Activated CD8-positive, alpha-beta T cell treated with anti-CD3 and anti-CD28 coated beads, Interleukin-2, amount 10 ng/mL, durations not matched to agents 7 days and 5 days (primary cell): ENCODE measurements around the gene CD40. TPM values are rescaled to one million over a fixed set of nuclear protein-coding genes. Genes with fewer than 3 reads are reported as not detected.

ENCODE experiments used
- ATAC-seq: fragments of 150-1000 bp; cut with Tn5 transposase; one replicate; pipeline ENCODE4 v1.10.0; 2021; ENCODE audit warnings: moderate library complexity
- CTCF ChIA-PET: fragments of 350-600 bp; sonication (Branson Sonifier 250); formaldehyde crosslinking; loops from one replicate; lab custom pipeline; 2021; ENCODE audit warnings: antibody characterized with exemption; lab: Charles Lee
- POLR2A ChIA-PET: fragments of 350-600 bp; sonication (Branson Sonifier 250); formaldehyde crosslinking; loops from one replicate; lab custom pipeline; 2021; ENCODE audit warnings: antibody characterized with exemption; lab: Charles Lee
- DNase-seq: peaks from one replicate; pipeline ENCODE4 v3.0.0-alpha.2; 2020
- H3K27ac Mint-ChIP-seq: one replicate; pipeline ENCODE4 v1.8.0; 2021; ENCODE audit warnings: mild to moderate bottlenecking, mixed read lengths
- H3K27me3 Mint-ChIP-seq: one replicate; pipeline ENCODE4 v1.8.0; 2021; ENCODE audit warnings: low read depth, mixed read lengths
- H3K36me3 Mint-ChIP-seq: one replicate; pipeline ENCODE4 v1.8.0; 2021; ENCODE audit warnings: low read depth, mixed read lengths
- H3K4me1 Mint-ChIP-seq: one replicate; pipeline ENCODE4 v1.8.0; 2021; ENCODE audit warnings: low read depth, mixed read lengths
- H3K4me3 Mint-ChIP-seq: one replicate; pipeline ENCODE4 v1.8.0; 2021; ENCODE audit warnings: mild to moderate bottlenecking, mixed read lengths
- H3K9me3 Mint-ChIP-seq: one replicate; pipeline ENCODE4 v1.8.0; 2022; ENCODE audit warnings: mixed read lengths; ENCODE audit not compliant: insufficient read depth
- total RNA-seq, 2 experiments: library from RNA; stranded (reverse); gene quantifications; one replicate each; pipeline ENCODE4 v1.2.3, GENCODE V29; 2021

CD40 gene
- total RNA-seq, 2 experiments from 2014 or later = 0.94 to 1.0 TPM

DNA sequence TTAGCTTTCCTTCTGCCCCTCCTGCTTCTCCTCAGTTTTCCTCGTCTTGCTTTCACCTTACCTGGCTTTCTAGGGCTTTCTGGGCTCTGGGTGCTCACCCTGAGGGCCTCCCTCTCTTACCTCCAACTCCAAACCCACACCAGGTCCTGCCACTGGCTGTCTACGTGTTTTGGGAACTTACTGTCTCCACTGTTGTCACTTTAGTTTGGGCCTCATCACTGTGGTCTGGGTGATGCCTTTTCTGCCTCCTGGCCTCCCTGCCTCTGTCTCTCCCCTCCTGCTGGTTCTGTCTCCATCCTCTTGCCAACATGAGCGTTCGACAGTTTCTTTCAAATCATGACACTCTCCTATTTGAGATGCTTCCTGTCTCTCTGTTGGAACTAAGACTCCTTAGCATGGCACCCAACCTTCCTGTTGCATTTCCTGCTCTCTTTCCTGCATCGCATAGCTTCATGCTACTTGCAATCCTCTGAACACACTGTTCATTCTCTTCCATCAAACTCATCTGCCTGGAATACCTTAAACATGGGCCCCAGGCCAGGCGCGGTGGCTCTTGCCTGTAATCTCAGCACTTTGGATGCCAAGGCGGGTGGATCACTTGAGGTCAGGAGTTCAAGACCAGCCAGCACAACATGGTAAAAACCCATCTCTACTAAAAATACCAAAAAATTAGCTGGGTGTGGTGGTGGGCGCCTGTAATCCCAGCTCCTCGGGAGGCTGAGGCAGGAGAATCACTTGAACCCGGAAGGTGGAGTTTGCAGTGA lies 5.5 kb downstream of the CD40 start:
- Mint-ChIP-seq H3K36me3 (no peaks in the 10 kb centered on the region), H3K27ac (no peak overlapping the region), H3K4me1 (peaks cover 5% of the 10 kb centered on the region), H3K27me3 (peaks cover 6% of the 10 kb centered on the region), H3K9me3 (no peaks in the 10 kb centered on the region), H3K4me3 (no peak overlapping the region)
- ChIA-PET POLR2A (interaction anchor here (0.7 kb wide), 1 partner anchor 307 kb away, joined by 3 read pairs; no protein-coding TSS in a partner anchor), CTCF (no interaction called here)
- ATAC-seq = no peak
- DNase-seq = no peak

DNA sequence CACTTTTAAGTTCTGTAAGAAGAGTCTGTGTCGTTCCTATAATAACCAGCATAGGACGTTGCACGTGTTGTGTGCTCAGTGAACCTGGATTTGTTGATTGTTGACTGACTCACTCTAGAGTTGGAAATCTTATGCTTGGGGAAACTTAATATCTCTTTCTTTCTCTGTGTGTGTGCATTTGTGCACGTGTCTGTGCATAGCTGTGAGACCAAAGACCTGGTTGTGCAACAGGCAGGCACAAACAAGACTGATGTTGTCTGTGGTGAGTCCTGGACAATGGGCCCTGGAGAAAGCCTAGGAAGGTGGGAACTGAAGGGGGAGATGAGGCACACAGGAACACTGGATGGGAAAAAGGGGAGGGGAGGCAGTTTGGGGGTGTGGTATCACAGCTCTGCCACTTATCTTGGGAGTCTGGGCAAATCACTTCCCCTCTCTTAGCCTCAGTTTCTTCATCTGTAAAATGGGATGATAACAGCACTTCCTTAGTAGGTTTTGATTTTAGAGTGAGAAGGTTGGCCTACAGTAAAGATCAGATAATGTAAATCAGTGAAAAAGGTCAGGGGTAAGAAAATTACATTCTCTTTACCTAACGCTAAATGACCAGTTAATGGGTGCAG lies 8.4 kb downstream of the CD40 start:
- no peak for DNase-seq

DNA sequence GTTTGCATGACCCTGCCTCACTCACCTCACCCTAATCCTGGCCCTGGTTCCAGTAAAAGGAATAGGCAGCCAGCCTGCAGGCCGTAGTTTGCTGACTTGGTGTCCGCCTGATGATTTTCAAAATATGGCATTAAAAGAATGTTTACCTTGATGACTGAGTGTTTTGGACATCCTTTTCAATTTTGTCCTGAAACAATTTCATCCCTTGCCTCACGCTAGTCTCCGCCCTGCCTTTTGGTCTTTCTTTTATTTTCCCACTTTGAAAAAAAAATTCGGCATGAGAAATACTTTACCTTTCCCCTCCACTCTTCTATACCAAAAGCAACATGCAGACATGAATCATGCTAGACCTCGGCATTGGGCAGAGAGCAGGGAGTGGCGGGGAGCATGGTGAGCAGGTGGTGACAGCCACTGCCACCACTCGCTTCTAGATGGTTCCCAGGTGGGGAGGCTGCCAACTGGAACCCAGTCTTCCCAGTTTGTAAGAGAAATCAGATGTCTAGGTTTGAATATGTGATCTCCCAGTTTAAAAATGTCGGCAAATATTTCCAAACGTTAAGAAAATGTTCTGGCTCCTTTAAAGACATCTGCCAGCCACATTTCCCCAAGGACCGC lies 9.4 kb downstream of the CD40 start:
- ChIA-PET POLR2A (no interaction called here), CTCF (interaction anchor here (1.4 to 1.5 kb wide), 2 partner anchors 48 to 105 kb away, joined by 5 read pairs; no protein-coding TSS in a partner anchor)
- no peaks in the 10 kb centered on the region for H3K36me3 Mint-ChIP-seq
- H3K27ac Mint-ChIP-seq = no peak overlapping the region
- ATAC-seq = no peak
- no peak overlapping the region for H3K4me3 Mint-ChIP-seq
- H3K27me3 Mint-ChIP-seq = peaks cover 13% of the 10 kb centered on the region
- no peaks in the 10 kb centered on the region for H3K9me3 Mint-ChIP-seq
- no peak for DNase-seq
- no peaks in the 10 kb centered on the region for H3K4me1 Mint-ChIP-seq

More for the DNA sequence above, 8.4 kb downstream of the CD40 start:
- ATAC-seq = no peak
- no peaks in the 10 kb centered on the region for H3K4me1 Mint-ChIP-seq
- H3K9me3 Mint-ChIP-seq = no peaks in the 10 kb centered on the region
- H3K4me3 Mint-ChIP-seq = no peak overlapping the region
- peaks cover 8% of the 10 kb centered on the region for H3K27me3 Mint-ChIP-seq
- ChIA-PET CTCF (no interaction called here), POLR2A (no interaction called here)
- no peaks in the 10 kb centered on the region for H3K36me3 Mint-ChIP-seq
- H3K27ac Mint-ChIP-seq = no peak overlapping the region

DNA sequence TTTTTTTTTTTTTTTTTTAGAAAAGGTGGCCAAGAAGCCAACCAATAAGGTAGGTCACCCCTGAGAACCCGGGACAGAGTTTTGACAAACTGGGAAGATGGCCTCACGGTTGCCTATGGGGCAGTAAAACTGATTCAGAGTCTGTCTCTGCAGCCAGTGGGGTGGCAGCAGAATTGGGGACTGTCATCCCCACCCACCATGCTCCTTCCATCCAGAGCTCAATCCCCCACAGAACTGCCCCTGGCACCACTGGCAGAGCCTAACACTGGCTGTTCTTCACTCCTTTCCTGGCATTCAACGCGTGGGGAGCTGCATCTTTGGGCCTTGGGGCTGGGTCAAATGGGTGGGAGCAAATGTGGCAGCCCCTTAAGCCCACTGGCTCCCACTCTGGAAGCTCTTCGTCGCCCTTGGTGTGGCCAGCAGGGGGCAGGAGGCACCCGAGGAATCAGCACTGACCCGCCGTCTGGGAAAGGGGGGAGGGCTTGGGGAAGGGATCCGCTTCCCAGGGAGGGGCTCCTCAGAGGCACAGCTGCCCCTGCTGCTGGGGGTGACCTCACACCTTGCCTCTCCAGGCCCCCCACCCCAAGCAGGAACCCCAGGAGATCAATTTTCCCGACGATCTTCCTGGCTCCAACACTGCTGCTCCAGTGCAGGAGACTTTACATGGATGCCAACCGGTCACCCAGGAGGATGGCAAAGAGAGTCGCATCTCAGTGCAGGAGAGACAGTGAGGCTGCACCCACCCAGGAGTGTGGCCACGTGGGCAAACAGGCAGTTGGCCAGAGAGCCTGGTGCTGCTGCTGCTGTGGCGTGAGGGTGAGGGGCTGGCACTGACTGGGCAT lies 10.4 kb downstream of the CD40 start:
- no peak overlapping the region for H3K4me3 Mint-ChIP-seq
- no peaks in the 10 kb centered on the region for H3K9me3 Mint-ChIP-seq
- POLR2A ChIA-PET = interaction anchor here (0.7 kb wide), 1 partner anchor 202 kb away, joined by 3 read pairs; no protein-coding TSS in a partner anchor
- H3K27me3 Mint-ChIP-seq = peaks cover 14% of the 10 kb centered on the region
- CTCF ChIA-PET = interaction anchor here (0.6 to 1.5 kb wide), 5 partner anchors 9 to 106 kb away, joined by 3 to 5 read pairs (median 4); no protein-coding TSS in a partner anchor
- H3K27ac Mint-ChIP-seq = no peak overlapping the region
- H3K36me3 Mint-ChIP-seq = no peaks in the 10 kb centered on the region
- no peaks in the 10 kb centered on the region for H3K4me1 Mint-ChIP-seq
- ATAC-seq = no peak
- DNase-seq = no peak

DNA sequence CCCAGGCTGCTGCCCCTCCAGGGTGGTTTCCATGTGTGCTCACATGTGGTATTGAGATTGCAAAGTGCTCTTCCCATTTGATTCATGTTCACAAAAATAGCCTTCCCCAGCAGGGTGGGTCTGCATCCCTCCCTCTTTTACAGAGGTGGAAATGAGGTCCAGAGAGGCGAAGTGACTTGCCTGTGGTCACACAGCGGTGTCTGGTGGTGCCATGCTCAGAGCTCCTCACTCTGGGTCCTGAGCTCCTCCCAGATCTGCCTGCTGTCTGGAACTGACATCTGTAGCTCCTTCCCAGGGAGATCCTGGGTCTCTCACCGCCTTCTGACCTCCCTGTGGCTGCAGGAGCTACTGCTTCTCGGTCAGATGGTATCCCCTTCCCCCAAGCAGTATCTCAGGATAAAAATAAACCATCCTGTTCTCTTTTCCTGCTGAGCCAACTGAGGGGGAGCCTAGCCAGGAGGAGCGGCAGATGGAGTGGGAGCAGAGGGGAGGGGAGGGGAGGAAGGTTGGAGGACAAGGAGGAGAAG lies 11.9 kb downstream of the CD40 start:
- H3K27me3 Mint-ChIP-seq = peaks cover 17% of the 10 kb centered on the region
- H3K27ac Mint-ChIP-seq = no peak overlapping the region
- ChIA-PET CTCF (interaction anchor here (1.0 to 1.5 kb wide), 3 partner anchors 9 to 45 kb away, joined by 3 to 4 read pairs (median 3); no protein-coding TSS in a partner anchor), POLR2A (no interaction called here)
- H3K9me3 Mint-ChIP-seq = no peaks in the 10 kb centered on the region
- no peaks in the 10 kb centered on the region for H3K36me3 Mint-ChIP-seq
- H3K4me3 Mint-ChIP-seq = no peak overlapping the region
- H3K4me1 Mint-ChIP-seq = no peaks in the 10 kb centered on the region
- DNase-seq = no peak
- no peak for ATAC-seq

DNA sequence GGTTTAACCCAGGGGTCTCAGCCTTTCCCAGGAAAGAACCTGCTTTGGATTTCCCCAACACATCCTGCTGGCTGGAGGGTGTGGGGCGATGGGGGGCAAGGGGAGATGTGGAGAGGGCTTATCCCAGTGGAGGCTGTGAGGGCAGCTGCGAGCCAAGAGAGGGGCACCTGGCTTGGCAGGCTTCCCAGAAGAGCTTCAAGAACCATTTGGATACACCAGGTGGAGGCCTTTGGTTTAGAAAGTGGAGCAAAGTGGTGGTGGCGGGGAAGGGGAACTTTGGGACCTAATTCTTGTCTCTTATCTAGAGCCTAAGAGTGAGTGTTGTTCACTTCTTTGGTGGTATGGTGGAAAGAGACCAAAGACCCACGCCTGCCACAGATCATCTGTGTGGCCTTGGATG lies 12.4 kb downstream of the CD40 start:
- ATAC-seq (no peak), DNase-seq (no peak)
- Mint-ChIP-seq H3K27ac (no peak overlapping the region), H3K36me3 (no peaks in the 10 kb centered on the region), H3K4me3 (no peak overlapping the region), H3K27me3 (peaks cover 17% of the 10 kb centered on the region), H3K9me3 (no peaks in the 10 kb centered on the region), H3K4me1 (no peaks in the 10 kb centered on the region)
- CTCF ChIA-PET = interaction anchor here (1.5 to 4.8 kb wide), 2 partner anchors 44 to 45 kb away, joined by 3 to 22 read pairs; no protein-coding TSS in a partner anchor
- POLR2A ChIA-PET = no interaction called here

DNA sequence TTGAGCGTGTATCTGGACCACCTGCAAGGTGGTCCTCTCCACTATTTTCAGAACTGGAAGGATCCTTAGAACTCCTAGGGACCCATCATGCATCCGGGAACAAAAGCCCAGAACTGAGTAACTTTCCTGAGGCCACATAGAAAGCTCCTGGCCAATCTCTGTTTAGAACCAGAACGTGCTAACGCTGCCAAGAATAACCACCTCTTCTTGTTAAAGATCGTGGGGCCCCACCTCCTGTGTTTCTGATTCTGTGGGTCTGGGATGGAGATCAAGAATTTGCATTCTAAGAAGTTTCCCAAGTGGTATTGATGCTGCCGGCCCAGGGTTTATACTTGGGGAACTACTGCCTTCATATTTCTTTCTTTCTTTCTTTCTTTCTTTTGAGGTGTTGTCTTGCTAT lies 13.3 kb downstream of the CD40 start:
- CTCF ChIA-PET = interaction anchor here (1.1 to 4.8 kb wide), 8 partner anchors 13 to 307 kb away, joined by 3 to 22 read pairs (median 4); partner anchors contain the start of gene CD40
- POLR2A ChIA-PET = no interaction called here
- no peaks in the 10 kb centered on the region for H3K9me3 Mint-ChIP-seq
- DNase-seq (no peak), ATAC-seq (no peak)
- H3K4me1 Mint-ChIP-seq = no peaks in the 10 kb centered on the region
- H3K4me3 Mint-ChIP-seq = no peak overlapping the region
- no peak overlapping the region for H3K27ac Mint-ChIP-seq
- H3K36me3 Mint-ChIP-seq = no peaks in the 10 kb centered on the region
- H3K27me3 Mint-ChIP-seq = peaks cover 20% of the 10 kb centered on the region

DNA sequence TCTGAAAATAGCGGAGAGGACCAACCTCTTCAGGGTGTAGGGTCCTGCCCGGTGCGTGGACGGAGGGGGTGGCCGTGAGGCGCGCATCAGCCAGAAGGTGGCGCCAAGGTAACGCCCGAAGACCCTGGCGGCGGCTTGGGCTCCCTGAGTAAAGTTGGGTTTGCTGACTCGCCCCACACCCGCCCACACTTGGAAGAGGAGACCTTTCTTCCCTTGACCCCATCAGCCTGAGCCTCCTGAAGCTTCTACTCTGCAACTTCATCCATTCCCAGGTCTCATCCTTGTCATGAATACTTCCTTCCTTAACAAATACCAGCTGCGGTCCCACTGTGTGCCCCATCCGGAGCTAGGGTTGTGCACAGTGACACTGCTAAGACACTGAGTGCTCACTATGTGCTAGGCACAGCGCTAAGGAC lies 14.6 kb downstream of the CD40 start:
- no peak overlapping the region for H3K27ac Mint-ChIP-seq
- DNase-seq = peak; percentile 69
- H3K9me3 Mint-ChIP-seq = no peaks in the 10 kb centered on the region
- H3K27me3 Mint-ChIP-seq = peaks cover 20% of the 10 kb centered on the region
- ATAC-seq = peak; percentile 91
- POLR2A ChIA-PET = no interaction called here
- CTCF ChIA-PET = interaction anchor here (0.6 to 4.8 kb wide), 15 partner anchors 14 to 310 kb away, joined by 3 to 22 read pairs (median 4); partner anchors contain the start of gene CD40
- no peaks in the 10 kb centered on the region for H3K36me3 Mint-ChIP-seq
- no peak overlapping the region for H3K4me3 Mint-ChIP-seq
- H3K4me1 Mint-ChIP-seq = no peaks in the 10 kb centered on the region

DNA sequence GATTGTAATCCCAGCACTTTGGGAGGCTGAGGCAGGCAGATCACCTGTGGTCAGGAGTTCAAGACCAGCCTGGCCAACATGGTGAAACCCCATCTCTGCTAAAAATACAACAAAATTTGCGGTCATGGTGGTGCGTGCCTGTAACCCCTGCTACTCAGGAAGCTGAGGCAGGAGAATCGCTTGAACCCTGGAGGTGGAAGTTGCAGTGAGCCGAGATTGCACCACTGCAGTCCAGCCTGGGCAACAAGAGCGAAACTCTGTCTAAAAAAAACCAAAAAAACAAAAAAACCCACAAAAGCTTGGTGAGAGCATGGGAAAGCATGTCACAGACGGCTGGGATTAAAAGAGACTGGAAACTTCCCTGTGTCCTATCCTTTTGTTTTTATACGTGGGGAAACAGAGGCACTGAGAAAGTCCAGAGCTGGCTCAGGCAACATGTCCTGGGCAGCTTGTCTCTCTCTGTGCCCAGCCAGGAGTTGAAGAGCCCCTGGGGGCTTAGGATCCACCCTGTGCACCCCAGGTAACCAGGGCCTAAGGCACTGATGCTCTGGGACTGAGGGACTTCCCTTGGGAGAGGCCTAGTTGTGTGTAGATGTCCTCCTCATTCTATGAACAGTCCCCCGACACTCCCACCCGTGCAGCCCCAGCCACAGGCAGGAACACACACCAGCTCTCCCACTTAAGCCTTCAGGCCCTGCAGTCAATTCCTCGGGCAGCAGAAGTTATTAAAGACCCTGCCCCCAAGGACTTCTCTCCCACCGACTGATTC lies 16.0 kb downstream of the CD40 start:
- ChIA-PET CTCF (interaction anchor here (1.3 to 4.8 kb wide), 2 partner anchors 27 to 40 kb away, joined by 3 to 22 read pairs; no protein-coding TSS in a partner anchor), POLR2A (no interaction called here)
- H3K27me3 Mint-ChIP-seq = peaks cover 20% of the 10 kb centered on the region
- H3K27ac Mint-ChIP-seq = no peak overlapping the region
- no peaks in the 10 kb centered on the region for H3K4me1 Mint-ChIP-seq
- ATAC-seq (no peak), DNase-seq (no peak)
- no peak overlapping the region for H3K4me3 Mint-ChIP-seq
- H3K36me3 Mint-ChIP-seq = no peaks in the 10 kb centered on the region
- H3K9me3 Mint-ChIP-seq = no peaks in the 10 kb centered on the region

DNA sequence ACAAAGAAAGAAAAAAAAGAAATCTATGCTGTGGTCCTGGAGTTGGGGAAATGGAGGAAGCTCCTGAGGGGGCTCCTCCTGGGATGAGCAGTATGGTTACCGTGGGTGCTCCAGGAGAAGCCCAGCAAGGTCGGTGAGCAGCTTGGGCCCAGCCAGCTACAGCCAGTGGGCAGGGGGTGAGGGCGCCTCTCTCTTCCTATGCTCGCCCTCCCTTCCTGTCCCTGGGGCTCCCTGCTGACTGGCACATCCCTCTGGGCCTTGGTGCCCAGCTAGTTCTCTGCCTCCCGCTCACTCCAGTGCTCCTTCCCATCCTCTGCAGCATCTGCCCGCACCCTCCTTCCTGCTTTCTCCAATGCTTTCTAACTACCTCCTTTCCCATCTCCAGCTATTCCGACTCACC lies 16.6 kb downstream of the CD40 start:
- Mint-ChIP-seq H3K4me1 (no peaks in the 10 kb centered on the region), H3K4me3 (no peak overlapping the region), H3K36me3 (no peaks in the 10 kb centered on the region), H3K27me3 (peaks cover 20% of the 10 kb centered on the region), H3K27ac (no peak overlapping the region), H3K9me3 (no peaks in the 10 kb centered on the region)
- CTCF ChIA-PET = interaction anchor here (4.8 kb wide), 1 partner anchor 40 kb away, joined by 22 read pairs; no protein-coding TSS in a partner anchor
- POLR2A ChIA-PET = no interaction called here
- no peak for ATAC-seq
- DNase-seq = no peak
